Measurements from ENCODE around the gene NKIRAS1.
"Not testable (repeated sequence)": the region's sequence is repeated elsewhere in the genome, so short reads cannot be mapped to it uniquely, and the experiment has no call there.

NKIRAS1 gene

DNA sequence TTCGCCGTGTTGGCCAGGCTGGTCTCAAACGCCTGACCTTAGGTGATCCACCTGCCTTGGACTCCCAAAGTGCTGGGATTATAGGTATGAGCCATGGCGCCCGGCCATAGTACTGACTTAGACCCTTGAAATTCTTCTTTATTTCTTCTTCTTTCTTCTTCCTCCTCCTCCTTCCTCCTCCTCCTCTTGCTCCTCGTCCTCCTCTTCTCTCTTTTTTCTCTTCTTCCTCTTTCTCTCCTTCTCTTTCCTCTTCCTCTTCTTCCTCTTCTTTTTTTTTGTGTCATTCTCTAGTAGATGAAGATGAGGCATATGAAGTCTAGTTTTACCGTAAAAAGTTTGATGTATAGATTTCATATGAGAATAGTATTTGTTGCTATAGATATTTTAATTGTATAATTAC lies 9.5 kb upstream of the NKIRAS1 start:
- intact Hi-C loops (cut with micrococcal nuclease): no loop called here

GRCh38 chr3:23923786-23924185 lies 7.0 kb upstream of the NKIRAS1 start:
- peaks cover 36% of the 10 kb centered on the region for H3K36me3 Mint-ChIP-seq (ENCODE audit: low read depth)
- H3K27ac Mint-ChIP-seq: no peak overlapping the region
- H3K27me3 Mint-ChIP-seq: no peaks in the 10 kb centered on the region
- intact Hi-C loops (cut with micrococcal nuclease): no loop called here
- H3K4me1 Mint-ChIP-seq (ENCODE audit: low read depth): peaks cover 28% of the 10 kb centered on the region
- peaks cover 9% of the 10 kb centered on the region for H3K9me3 Mint-ChIP-seq
- H3K4me3 Mint-ChIP-seq: no peak overlapping the region

More for the DNA sequence above, 9.5 kb upstream of the NKIRAS1 start:
- Mint-ChIP-seq H3K4me1 (ENCODE audit: low read depth) (peaks cover 16% of the 10 kb centered on the region), H3K36me3 (ENCODE audit: low read depth) (peaks cover 11% of the 10 kb centered on the region), H3K27ac (no peak overlapping the region), H3K27me3 (no peaks in the 10 kb centered on the region), H3K9me3 (peaks cover 9% of the 10 kb centered on the region), H3K4me3 (peak overlapping the region; percentile 10)

DNA sequence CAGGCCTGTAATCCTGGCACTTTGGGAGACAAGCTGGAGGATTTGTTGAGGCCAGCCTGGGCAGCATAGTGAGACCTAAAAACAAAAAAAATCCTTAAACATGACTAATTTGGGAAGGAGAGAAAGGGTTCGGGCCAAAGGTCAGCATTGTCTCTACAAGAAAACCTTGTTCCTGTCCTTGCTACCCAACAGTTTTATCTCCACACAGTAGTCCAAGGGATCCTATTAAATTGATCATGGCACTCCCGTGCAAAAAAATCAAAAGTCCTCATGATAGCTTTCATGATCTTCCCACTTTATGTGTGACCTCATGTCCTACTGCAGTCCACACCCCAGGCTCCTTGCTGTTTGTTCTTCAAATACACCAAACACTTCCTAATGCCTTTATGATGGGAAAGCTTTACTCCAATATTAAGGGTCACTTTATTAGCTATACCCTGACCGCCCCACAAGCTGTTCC lies 4.3 kb upstream of the NKIRAS1 start:
- peaks cover 62% of the 10 kb centered on the region for H3K36me3 Mint-ChIP-seq (ENCODE audit: low read depth)
- peaks cover 2% of the 10 kb centered on the region for H3K9me3 Mint-ChIP-seq
- no peak overlapping the region for H3K4me3 Mint-ChIP-seq
- H3K27me3 Mint-ChIP-seq: no peaks in the 10 kb centered on the region
- H3K4me1 Mint-ChIP-seq (ENCODE audit: low read depth): peaks cover 26% of the 10 kb centered on the region
- peak overlapping the region; percentile 56 for H3K27ac Mint-ChIP-seq
- intact Hi-C loops (cut with micrococcal nuclease): no loop called here

- Mint-ChIP-seq H3K4me3 (no peak overlapping the region), H3K27ac (peak overlapping the region; percentile 56), H3K9me3 (no peaks in the 10 kb centered on the region), H3K36me3 (ENCODE audit: low read depth) (peaks cover 62% of the 10 kb centered on the region), H3K27me3 (no peaks in the 10 kb centered on the region), H3K4me1 (ENCODE audit: low read depth) (peaks cover 34% of the 10 kb centered on the region)
- intact Hi-C loops (cut with micrococcal nuclease): no loop called here
Measured at GRCh38 chr3:23920151-23920655, 3.4 kb upstream of the NKIRAS1 start.

DNA sequence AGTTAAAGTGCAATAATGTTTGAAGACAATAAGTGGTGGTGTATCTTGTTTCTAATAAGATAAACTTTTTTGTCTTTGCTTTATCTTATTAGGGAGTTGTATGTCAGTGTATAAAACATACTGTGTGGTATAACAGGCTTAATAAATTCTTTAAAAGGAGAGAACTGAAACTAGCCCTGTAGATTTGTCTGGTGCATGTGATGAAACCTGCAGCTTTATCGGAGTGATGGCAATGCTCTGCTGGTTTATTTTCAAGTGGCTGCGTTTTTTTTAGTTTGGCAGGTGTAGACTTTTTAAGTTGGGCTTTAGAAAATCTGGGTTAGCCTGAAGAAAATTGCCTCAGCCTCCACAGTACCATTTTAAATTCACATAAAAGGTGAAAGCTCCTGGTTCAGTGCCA lies 2.8 kb upstream of the NKIRAS1 start:
- H3K27ac Mint-ChIP-seq: no peak overlapping the region
- no peak overlapping the region for H3K4me3 Mint-ChIP-seq
- H3K36me3 Mint-ChIP-seq (ENCODE audit: low read depth): peaks cover 62% of the 10 kb centered on the region
- H3K9me3 Mint-ChIP-seq: no peaks in the 10 kb centered on the region
- intact Hi-C loops (cut with micrococcal nuclease): no loop called here
- peaks cover 38% of the 10 kb centered on the region for H3K4me1 Mint-ChIP-seq (ENCODE audit: low read depth)
- no peaks in the 10 kb centered on the region for H3K27me3 Mint-ChIP-seq

- intact Hi-C loops (cut with micrococcal nuclease); H3K9me3 Mint-ChIP-seq; H3K27me3 Mint-ChIP-seq: not testable (repeated sequence)
- peaks cover 42% of the 10 kb centered on the region for H3K4me1 Mint-ChIP-seq (ENCODE audit: low read depth)
- H3K4me3 Mint-ChIP-seq: peak overlapping the region; percentile 74
- peaks cover 62% of the 10 kb centered on the region for H3K36me3 Mint-ChIP-seq (ENCODE audit: low read depth)
- H3K27ac Mint-ChIP-seq: peak overlapping the region; percentile 99
Measured at GRCh38 chr3:23918331-23918730, 1.5 kb upstream of the NKIRAS1 start.

GRCh38 chr3:23917679-23918303 lies 1.0 kb upstream of the NKIRAS1 start:
- Mint-ChIP-seq H3K36me3 (ENCODE audit: low read depth) (peaks cover 62% of the 10 kb centered on the region), H3K4me3 (peak overlapping the region; percentile 74), H3K4me1 (ENCODE audit: low read depth) (peaks cover 42% of the 10 kb centered on the region), H3K27ac (peak overlapping the region; percentile 99)
- intact Hi-C loops (cut with micrococcal nuclease): loop anchor here (1.0 kb wide), 1 partner anchor 28 kb away; the partner anchor contains the start of gene NR1D2
- H3K9me3 Mint-ChIP-seq, H3K27me3 Mint-ChIP-seq: not testable (repeated sequence)

- Mint-ChIP-seq H3K36me3 (ENCODE audit: low read depth) (peaks cover 51% of the 10 kb centered on the region), H3K9me3 (no peaks in the 10 kb centered on the region), H3K4me3 (peak overlapping the region; percentile 74), H3K27me3 (no peaks in the 10 kb centered on the region), H3K4me1 (ENCODE audit: low read depth) (peaks cover 42% of the 10 kb centered on the region), H3K27ac (peak overlapping the region; percentile 99)
- intact Hi-C loops (cut with micrococcal nuclease): no loop called here
Measured at GRCh38 chr3:23916152-23916885, 471 bp downstream of the NKIRAS1 start.

DNA sequence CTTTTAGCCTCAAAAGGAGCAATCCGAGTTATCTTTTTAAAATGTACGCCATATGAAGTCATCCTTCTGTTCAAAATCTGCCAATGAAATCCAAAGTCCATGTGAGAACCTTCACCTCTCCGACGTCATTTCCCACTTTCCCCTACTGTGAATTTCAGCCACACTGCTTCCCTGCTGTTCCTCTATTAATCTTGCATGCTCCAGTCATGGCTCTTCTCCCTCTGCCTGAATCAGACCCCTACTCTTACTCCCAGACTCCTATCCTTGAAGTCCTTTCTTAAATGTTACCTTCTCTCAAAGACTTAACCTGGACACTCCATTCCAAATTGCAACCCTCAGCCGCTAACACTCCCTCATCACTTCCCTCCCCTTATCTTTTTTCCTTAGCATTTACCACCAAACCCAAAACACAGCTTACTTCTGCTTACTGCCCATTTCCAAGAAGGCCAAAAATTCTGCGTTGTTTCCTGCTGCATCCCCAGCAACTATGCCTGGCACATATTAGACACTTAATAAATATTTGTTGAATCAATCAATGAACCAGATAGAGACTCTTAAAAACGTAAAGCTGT lies 1.2 kb downstream of the NKIRAS1 start:
- intact Hi-C loops (cut with micrococcal nuclease): no loop called here
- Mint-ChIP-seq H3K4me3 (peak overlapping the region; percentile 74), H3K27ac (peak overlapping the region; percentile 99)

GRCh38 chr3:23913873-23914743 lies 2.7 kb downstream of the NKIRAS1 start:
- no peaks in the 10 kb centered on the region for H3K27me3 Mint-ChIP-seq
- H3K4me3 Mint-ChIP-seq: no peak overlapping the region
- peaks cover 31% of the 10 kb centered on the region for H3K4me1 Mint-ChIP-seq (ENCODE audit: low read depth)
- peaks cover 51% of the 10 kb centered on the region for H3K36me3 Mint-ChIP-seq (ENCODE audit: low read depth)
- no peaks in the 10 kb centered on the region for H3K9me3 Mint-ChIP-seq
- intact Hi-C loops (cut with micrococcal nuclease): no loop called here
- H3K27ac Mint-ChIP-seq: no peak overlapping the region

More for the DNA sequence above, 1.2 kb downstream of the NKIRAS1 start:
- Mint-ChIP-seq H3K4me1 (ENCODE audit: low read depth) (peaks cover 42% of the 10 kb centered on the region), H3K9me3 (no peaks in the 10 kb centered on the region), H3K27me3 (no peaks in the 10 kb centered on the region), H3K36me3 (ENCODE audit: low read depth) (peaks cover 51% of the 10 kb centered on the region)

DNA sequence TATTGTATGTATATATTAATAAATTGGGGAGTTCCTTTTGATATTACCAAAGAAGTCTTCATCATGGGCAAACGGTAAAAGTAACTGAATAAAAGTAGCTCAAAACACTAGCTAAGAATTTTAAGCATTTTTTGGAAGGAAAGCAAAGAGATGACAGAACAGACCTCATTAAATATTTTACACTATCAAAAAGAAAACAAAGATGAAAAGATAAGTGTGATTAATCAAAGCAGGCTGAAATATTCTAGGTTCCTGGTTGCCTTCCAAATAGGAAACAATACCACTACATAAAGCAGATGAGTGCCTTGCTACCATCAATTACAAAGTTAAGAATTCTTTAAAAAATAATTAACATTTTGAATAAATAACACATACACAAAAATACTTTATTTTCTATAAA lies 3.6 kb downstream of the NKIRAS1 start:
- Mint-ChIP-seq H3K27me3 (no peaks in the 10 kb centered on the region), H3K9me3 (no peaks in the 10 kb centered on the region), H3K4me1 (ENCODE audit: low read depth) (peaks cover 22% of the 10 kb centered on the region), H3K4me3 (no peak overlapping the region), H3K27ac (no peak overlapping the region), H3K36me3 (ENCODE audit: low read depth) (peaks cover 49% of the 10 kb centered on the region)
- intact Hi-C loops (cut with micrococcal nuclease): no loop called here

DNA sequence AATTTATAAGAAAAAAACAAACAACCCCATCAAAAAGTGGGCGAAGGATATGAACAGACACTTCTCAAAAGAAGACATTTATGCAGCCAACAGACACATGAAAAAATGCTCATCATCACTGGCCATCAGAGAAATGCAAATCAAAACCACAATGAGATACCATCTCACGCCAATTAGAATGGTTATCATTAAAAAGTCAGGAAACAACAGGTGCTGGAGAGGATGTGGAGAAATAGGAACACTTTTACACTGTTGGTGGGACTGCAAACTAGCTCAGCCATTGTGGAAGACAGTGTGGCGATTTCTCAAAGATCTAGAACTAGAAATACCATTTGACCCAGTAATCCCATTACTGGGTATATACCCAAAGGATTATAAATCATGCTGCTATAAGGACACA lies 4.5 kb downstream of the NKIRAS1 start:
- intact Hi-C loops (cut with micrococcal nuclease); H3K4me3 Mint-ChIP-seq; H3K27ac Mint-ChIP-seq; H3K27me3 Mint-ChIP-seq; H3K9me3 Mint-ChIP-seq: not testable (repeated sequence)
- peaks cover 17% of the 10 kb centered on the region for H3K4me1 Mint-ChIP-seq (ENCODE audit: low read depth)
- peaks cover 41% of the 10 kb centered on the region for H3K36me3 Mint-ChIP-seq (ENCODE audit: low read depth)

DNA sequence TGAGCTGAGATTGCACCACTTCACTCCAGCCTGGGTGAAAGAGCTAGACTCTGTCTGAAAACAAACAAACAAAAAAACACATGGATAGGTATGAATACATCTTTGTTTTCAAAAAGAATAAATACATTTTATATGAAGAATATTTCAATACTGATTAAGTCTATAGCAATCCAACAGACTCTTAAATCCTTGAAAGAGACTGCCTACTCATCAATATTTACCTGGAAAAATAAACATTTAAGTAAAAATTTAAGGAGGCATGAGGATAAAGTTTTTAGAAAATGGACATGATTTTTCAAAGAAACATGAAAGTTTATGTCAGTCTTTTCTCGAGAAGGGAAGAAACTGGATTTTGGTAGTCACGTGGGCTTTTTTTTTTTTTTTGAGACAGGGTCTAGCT lies 5.4 kb downstream of the NKIRAS1 start:
- peaks cover 17% of the 10 kb centered on the region for H3K4me1 Mint-ChIP-seq (ENCODE audit: low read depth)
- no peaks in the 10 kb centered on the region for H3K27me3 Mint-ChIP-seq
- intact Hi-C loops (cut with micrococcal nuclease): no loop called here
- H3K27ac Mint-ChIP-seq: no peak overlapping the region
- H3K4me3 Mint-ChIP-seq: no peak overlapping the region
- no peaks in the 10 kb centered on the region for H3K9me3 Mint-ChIP-seq
- H3K36me3 Mint-ChIP-seq (ENCODE audit: low read depth): peaks cover 31% of the 10 kb centered on the region
